ENCODE measurements around the gene COL20A1.

Gene COL20A1

GRCh38 chr20:63364801-63365585 lies 72.0 kb downstream of the COL20A1 start:
- H3K4me3 ChIP-seq (ENCODE audit: low read length), result no peak overlapping the region
- no peak for TF ChIP-seq ZNF274 (IDR thresholded peaks at IDR 0.05; ENCODE audit: low read depth, low read length)

GRCh38 chr20:63365601-63366389 lies 72.8 kb downstream of the COL20A1 start:
- no peak overlapping the region for H3K4me3 ChIP-seq (ENCODE audit: low read length)
- no peak for TF ChIP-seq ZNF274 (IDR thresholded peaks at IDR 0.05; ENCODE audit: low read depth, low read length)

- no peak for TF ChIP-seq ZNF274 (IDR thresholded peaks at IDR 0.05; ENCODE audit: low read depth, low read length)
- no peak overlapping the region for H3K4me3 ChIP-seq (ENCODE audit: low read length)
Measured at GRCh38 chr20:63366390-63367365, 73.7 kb downstream of the COL20A1 start.

- no peak overlapping the region for H3K4me3 ChIP-seq (ENCODE audit: low read length)
- no peak for TF ChIP-seq ZNF274 (IDR thresholded peaks at IDR 0.05; ENCODE audit: low read depth, low read length)
Measured at GRCh38 chr20:63367446-63368055, 74.6 kb downstream of the COL20A1 start.

- no peak for TF ChIP-seq ZNF274 (IDR thresholded peaks at IDR 0.05; ENCODE audit: low read depth, low read length)
- no peak overlapping the region for H3K4me3 ChIP-seq (ENCODE audit: low read length)
Measured at GRCh38 chr20:63368151-63368550, 75.2 kb downstream of the COL20A1 start.

GRCh38 chr20:63369024-63369530 lies 76.1 kb downstream of the COL20A1 start:
- H3K4me3 ChIP-seq (ENCODE audit: low read length), result no peak overlapping the region
- TF ChIP-seq ZNF274 (IDR thresholded peaks at IDR 0.05; ENCODE audit: low read depth, low read length), result no peak

- TF ChIP-seq ZNF274 (IDR thresholded peaks at IDR 0.05; ENCODE audit: low read depth, low read length), result no peak
- H3K4me3 ChIP-seq (ENCODE audit: low read length), result no peak overlapping the region
Measured at GRCh38 chr20:63369724-63370617, 77.0 kb downstream of the COL20A1 start.

- no peak for TF ChIP-seq ZNF274 (IDR thresholded peaks at IDR 0.05; ENCODE audit: low read depth, low read length)
- H3K4me3 ChIP-seq (ENCODE audit: low read length), result no peak overlapping the region
Measured at GRCh38 chr20:63370618-63371187, 77.7 kb downstream of the COL20A1 start.

- TF ChIP-seq ZNF274 (IDR thresholded peaks at IDR 0.05; ENCODE audit: low read depth, low read length), result no peak
- H3K4me3 ChIP-seq (ENCODE audit: low read length), result no peak overlapping the region
Measured at GRCh38 chr20:63371291-63371865, 78.4 kb downstream of the COL20A1 start.

- H3K4me3 ChIP-seq (ENCODE audit: low read length), result no peak overlapping the region
- TF ChIP-seq ZNF274 (IDR thresholded peaks at IDR 0.05; ENCODE audit: low read depth, low read length), result no peak
Measured at GRCh38 chr20:63372971-63373885, 80.2 kb downstream of the COL20A1 start.

GRCh38 chr20:63373996-63374395 lies 81.0 kb downstream of the COL20A1 start:
- no peak for TF ChIP-seq ZNF274 (IDR thresholded peaks at IDR 0.05; ENCODE audit: low read depth, low read length)

More at GRCh38 chr20:63373996-63374395, 81.0 kb downstream of the COL20A1 start:
- no peak overlapping the region for H3K4me3 ChIP-seq (ENCODE audit: low read length)

Data from GM08714 (cell line).